H9 (cell line): ENCODE data around the gene BMP8A. TPM values are rescaled to one million over a fixed set of nuclear protein-coding genes. Genes with fewer than 3 reads are reported as not detected.

Source experiments
- DNase-seq: peaks from one replicate; pipeline ENCODE4 v3.0.0-alpha.2; 2017
- H2AFZ ChIP-seq: one replicate; pipeline ENCODE4 v1.6.1; 2013; ENCODE audit warnings: mild to moderate bottlenecking, low read length, control low read depth, moderate library complexity
- H2AK5ac ChIP-seq: 2 replicates; pipeline ENCODE4 v1.6.1; 2013; ENCODE audit warnings: low read length, control low read depth, mixed read lengths; ENCODE audit not compliant: insufficient read length
- H2BK120ac ChIP-seq: one replicate; pipeline ENCODE4 v1.6.1; 2013; ENCODE audit warnings: low read depth, mild to moderate bottlenecking, low read length, control low read depth, inconsistent platforms; ENCODE audit not compliant: poor library complexity, severe bottlenecking
- H2BK12ac ChIP-seq: 2 replicates; pipeline ENCODE4 v1.6.1; 2013; ENCODE audit warnings: low read length, control low read depth, mixed read lengths, low read depth; ENCODE audit not compliant: insufficient read length
- H2BK15ac ChIP-seq: 2 replicates; pipeline ENCODE4 v1.6.1; 2013; ENCODE audit warnings: low read depth, low read length, control low read depth
- H2BK20ac ChIP-seq: one replicate; pipeline ENCODE4 v1.6.1; 2013; ENCODE audit warnings: low read depth, mild to moderate bottlenecking, low read length, control low read depth, inconsistent platforms; ENCODE audit not compliant: poor library complexity, severe bottlenecking
- H2BK5ac ChIP-seq: 2 replicates; pipeline ENCODE4 v1.6.1; 2013; ENCODE audit warnings: low read length, control low read depth, mixed read lengths; ENCODE audit not compliant: insufficient read length
- H3K14ac ChIP-seq: 2 replicates; pipeline ENCODE4 v1.6.1; 2013; ENCODE audit warnings: low read length, control low read depth; ENCODE audit not compliant: insufficient read depth
- H3K18ac ChIP-seq: 2 replicates; pipeline ENCODE4 v1.6.1; 2013; ENCODE audit warnings: low read depth, mild to moderate bottlenecking, mixed read lengths, low read length, control low read depth; ENCODE audit not compliant: insufficient read length
- H3K23ac ChIP-seq: 2 replicates; pipeline ENCODE4 v1.6.1; 2013; ENCODE audit warnings: low read length, control low read depth, mixed read lengths, low read depth; ENCODE audit not compliant: insufficient read length
- H3K23me2 ChIP-seq: 2 replicates; pipeline ENCODE4 v1.6.1; 2013; ENCODE audit warnings: low read depth, mild to moderate bottlenecking, mixed read lengths, low read length, control low read depth; ENCODE audit not compliant: insufficient read length, poor library complexity, severe bottlenecking
- H3K27ac ChIP-seq: 2 replicates; pipeline ENCODE4 v1.5.1; 2013; ENCODE audit warnings: low read length, control low read depth, mixed read lengths, low read depth; ENCODE audit not compliant: insufficient read length
- H3K27me3 ChIP-seq: 2 replicates; pipeline ENCODE4 v1.6.1; 2013; ENCODE audit warnings: low read length, control low read depth, inconsistent platforms; ENCODE audit not compliant: insufficient read depth
- H3K4ac ChIP-seq: 2 replicates; pipeline ENCODE4 v1.6.1; 2013; ENCODE audit warnings: low read depth, mild to moderate bottlenecking, control low read depth, inconsistent platforms, low read length, moderate library complexity
- H3K4me1 ChIP-seq: 2 replicates; pipeline ENCODE4 v1.6.1; 2013; ENCODE audit warnings: low read length, control low read depth, inconsistent platforms; ENCODE audit not compliant: insufficient read depth
- H3K4me2 ChIP-seq: 2 replicates; pipeline ENCODE4 v1.6.1; 2013; ENCODE audit warnings: low read length, control low read depth, mixed read lengths; ENCODE audit not compliant: insufficient read length, insufficient read depth
- H3K56ac ChIP-seq: 2 replicates; pipeline ENCODE4 v1.6.1; 2013; ENCODE audit warnings: low read depth, mild to moderate bottlenecking, mixed read lengths, low read length, control low read depth; ENCODE audit not compliant: insufficient read length
- H3K79me1 ChIP-seq: 2 replicates; pipeline ENCODE4 v1.6.1; 2013; ENCODE audit warnings: low read depth, mild to moderate bottlenecking, moderate library complexity, low read length, control low read depth, inconsistent platforms; ENCODE audit not compliant: insufficient read depth, poor library complexity, severe bottlenecking
- H3K79me2 ChIP-seq: 2 replicates; pipeline ENCODE4 v1.6.1; 2013; ENCODE audit warnings: low read length, control low read depth, inconsistent platforms; ENCODE audit not compliant: insufficient read depth
- H3K9ac ChIP-seq: 2 replicates; pipeline ENCODE4 v1.6.1; 2013; ENCODE audit warnings: low read length, control low read depth, mixed read lengths; ENCODE audit not compliant: insufficient read length; ENCODE audit errors: extremely low read depth
- H3K9me3 ChIP-seq: one replicate; pipeline ENCODE4 v1.6.1; 2013; ENCODE audit warnings: low read depth, low read length, inconsistent platforms; ENCODE audit not compliant: control insufficient read depth
- H3T11ph ChIP-seq: one replicate; pipeline ENCODE4 v1.6.1; 2013; ENCODE audit warnings: mild to moderate bottlenecking, low read length, control low read depth, inconsistent platforms
- H4K20me1 ChIP-seq: one replicate; pipeline ENCODE4 v1.6.1; 2013; ENCODE audit not compliant: control insufficient read depth, insufficient read length, insufficient read depth
- H4K5ac ChIP-seq: 2 replicates; pipeline ENCODE4 v1.6.1; 2013; ENCODE audit warnings: low read depth, mild to moderate bottlenecking, mixed read lengths, low read length, control low read depth; ENCODE audit not compliant: insufficient read length
- H4K8ac ChIP-seq: replicated peaks from 2 replicates; pipeline ENCODE4 v1.6.1; 2013; ENCODE audit warnings: low read length, control low read depth, mixed read lengths, low read depth; ENCODE audit not compliant: insufficient read length
- H4K91ac ChIP-seq: 2 replicates; pipeline ENCODE4 v1.6.1; 2013; ENCODE audit warnings: low read depth, mild to moderate bottlenecking, moderate library complexity, mixed read lengths, low read length, control low read depth; ENCODE audit not compliant: insufficient read length
- H3K27ac Mint-ChIP-seq, 3 experiments: 2 replicates in 2 of 3; 3 replicates in 1 of 3; pipeline ENCODE4 v1.8.0; 2020 to 2021; ENCODE audit warnings: mixed read lengths in 3 of 3, mild to moderate bottlenecking in 1 of 3, moderate library complexity in 1 of 3
- H3K27me3 Mint-ChIP-seq: 2 replicates; pipeline ENCODE4 v1.8.0; 2021; ENCODE audit warnings: low read depth, mild to moderate bottlenecking, moderate library complexity, mixed read lengths
- H3K36me3 Mint-ChIP-seq, 3 experiments: 2 replicates in 2 of 3; 3 replicates in 1 of 3; pipeline ENCODE4 v1.8.0; 2020 to 2021; ENCODE audit warnings: low read depth in 3 of 3, mixed read lengths in 3 of 3; ENCODE audit not compliant: insufficient read depth in 1 of 3
- H3K4me1 Mint-ChIP-seq, 2 experiments: 2 replicates each; pipeline ENCODE4 v1.8.0; 2020; ENCODE audit warnings: mixed read lengths in 2 of 2
- H3K4me3 Mint-ChIP-seq, 2 experiments: 2 replicates in 1 of 2; 3 replicates in 1 of 2; pipeline ENCODE4 v1.8.0; 2020 to 2021; ENCODE audit warnings: mild to moderate bottlenecking in 2 of 2, mixed read lengths in 2 of 2, moderate library complexity in 1 of 2
- H3K9me3 Mint-ChIP-seq, 2 experiments: 2 replicates in 1 of 2; 3 replicates in 1 of 2; pipeline ENCODE4 v1.8.0; 2020; ENCODE audit warnings: mild to moderate bottlenecking in 2 of 2, mixed read lengths in 2 of 2, moderate library complexity in 1 of 2
- CTCF ChIP-seq: fragments of 200-600 bp; sonication (generic); conservative IDR thresholded peaks from 3 replicates; pipeline ENCODE4 v1.8.0; 2021; ENCODE audit warnings: antibody characterized with exemption, mild to moderate bottlenecking
- WGBS: extraction: QIAGEN DNeasy Blood & Tissue Kit; methylation state at CpG from one replicate; pipeline ENCODE4 v1.1.7; 2013; ENCODE audit warnings: missing lambda C conversion rate, low lambda C conversion rate, mixed read lengths; ENCODE audit not compliant: insufficient read length; ENCODE audit errors: extremely low coverage; 5-methylcytosine and 5-hydroxymethylcytosine counted together
- total RNA-seq: library from RNA; stranded (reverse); gene quantifications from 2 replicates; pipeline ENCODE4 v1.2.1, GENCODE V29; 2021

BMP8A gene
- total RNA-seq, 1 experiment from 2014 or later, result 0.52 TPM

GRCh38 chr1:39452081-39452480 lies 39.4 kb upstream of the BMP8A start:
- H3K4me3 Mint-ChIP-seq, result no peak overlapping the region
- no peaks in the 10 kb centered on the region for H3K9me3 ChIP-seq
- no peak overlapping the region for H2BK120ac ChIP-seq
- no peak overlapping the region for H2BK5ac ChIP-seq
- peak overlapping the region in 1 of 3 experiments; percentile 80; a peak in 1 of 7 replicates for H3K27ac Mint-ChIP-seq
- H3K23me2 ChIP-seq, result no peaks in the 10 kb centered on the region
- H4K8ac ChIP-seq, result no peak overlapping the region
- H3K14ac ChIP-seq, result no peak overlapping the region
- no peak overlapping the region for H2AK5ac ChIP-seq
- no peak overlapping the region for H4K91ac ChIP-seq
- WGBS, result no CpG with 5 or more reads among the region's 7 CpGs
- TF ChIP-seq CTCF, result no peak
- no peaks in the 10 kb centered on the region for H3K27me3 ChIP-seq
- H3K27ac ChIP-seq, result no peak overlapping the region
- H2BK12ac ChIP-seq, result no peak overlapping the region
- no peak overlapping the region for H2AFZ ChIP-seq
- H2BK20ac ChIP-seq, result no peak overlapping the region
- DNase-seq, result no peak
- H3K56ac ChIP-seq, result no peak overlapping the region
- no peaks in the 10 kb centered on the region for H3K79me1 ChIP-seq
- no peak overlapping the region for H4K5ac ChIP-seq
- H3K18ac ChIP-seq, result no peak overlapping the region
- no peak overlapping the region for H3K4me2 ChIP-seq
- H2BK15ac ChIP-seq, result no peak overlapping the region
- no peaks in the 10 kb centered on the region; the same call in 1 of the 2 replicates for H3K27me3 Mint-ChIP-seq
- H3K4me1 ChIP-seq, result no peaks in the 10 kb centered on the region
- H3K23ac ChIP-seq, result no peak overlapping the region
- H4K20me1 ChIP-seq, result no peaks in the 10 kb centered on the region
- no peak overlapping the region for H3T11ph ChIP-seq
- no peak overlapping the region for H3K9ac ChIP-seq
- peaks cover 68 to 94% (median 93%) of the 10 kb centered on the region in 3 experiments; a peak in 6 of 7 replicates for H3K36me3 Mint-ChIP-seq
- H3K4me1 Mint-ChIP-seq, result no peaks in the 10 kb centered on the region
- no peaks in the 10 kb centered on the region for H3K9me3 Mint-ChIP-seq
- H3K4ac ChIP-seq, result no peak overlapping the region
- H3K79me2 ChIP-seq, result no peaks in the 10 kb centered on the region
